Adrenal gland (tissue), 12 donors: ENCODE data around the gene UBAC2. TPM values are rescaled to one million over a fixed set of nuclear protein-coding genes. Genes with fewer than 3 reads are reported as not detected.

Source experiments
- DNase-seq, 7 donors: peaks; one replicate each; pipeline ENCODE4 v3.0.0-alpha.2; 2019 to 2020
- H3K27ac ChIP-seq, 5 donors: fragments of 200-600 bp; sonication (generic) in 4 of 5; 1 replicate in 3 of 5; 2 replicates in 2 of 5; pipeline versions ENCODE4 v1.5.1 to v1.8.0; 2016 to 2020; ENCODE audit warnings: mild to moderate bottlenecking in 1 of 5
- H3K27me3 ChIP-seq: fragments of 200-600 bp; 2 replicates; pipeline ENCODE4 v1.8.0; 2021
- H3K36me3 ChIP-seq, 2 donors: fragments of 200-600 bp; replicated peaks in 1 of 2; 1 replicate in 1 of 2; 2 replicates in 1 of 2; pipeline versions ENCODE4 v1.5.1 to v1.8.0; 2018 to 2022
- H3K4me1 ChIP-seq, 2 donors: fragments of 200-600 bp; replicated peaks in 1 of 2; 1 replicate in 1 of 2; 2 replicates in 1 of 2; pipeline versions ENCODE4 v1.5.1 to v1.8.0; 2018 to 2021
- H3K4me3 ChIP-seq, 4 donors: fragments of 200-600 bp; sonication (generic) in 3 of 4; one replicate each; pipeline ENCODE4 v1.5.1; 2016 to 2018
- H3K9me3 ChIP-seq, 3 donors: fragments of 200-600 bp; sonication (generic) in 1 of 3; replicated peaks in 1 of 3; 1 replicate in 2 of 3; 2 replicates in 1 of 3; pipeline versions ENCODE4 v1.5.1 to v1.8.0; 2016 to 2021
- POLR2A ChIP-seq, 2 donors: fragments of 450-650 bp; IDR thresholded peaks; one replicate each; pipeline ENCODE4 v1.6.1; 2017; ENCODE audit warnings: antibody characterized with exemption in 2 of 2, mild to moderate bottlenecking in 2 of 2, moderate library complexity in 1 of 2
- WGBS, 4 donors: extraction: QIAGEN DNeasy Blood & Tissue Kit in 2 of 4; methylation state at CpG; one replicate each; pipeline versions ENCODE4 v1.1.5 to v1.1.7; 2013 to 2017; 5-methylcytosine and 5-hydroxymethylcytosine counted together
- intact Hi-C, 2 donors: fragments of 100-400 bp; cut with DNase I; formaldehyde crosslinking; loops; one replicate each; pipeline versions ENCODE4 v1.14.1 to v1.15.0; 2022 to 2023
- polyA plus RNA-seq, 3 donors: library from polyadenylated mRNA; stranded (reverse); fragments of 200-250 nt in 2 of 3; fragments of 350-450 nt in 1 of 3; fragmentation: Illumina TruSeq in 1 of 3; extraction: RNeasy Lipid Tissue Mini Kit (QIAGEN cat#74804) in 1 of 3; gene quantifications; one replicate each; pipeline ENCODE4 v1.2.3, GENCODE V29; 2013 to 2014
- total RNA-seq, 9 donors: library from RNA; depleted of rRNA in 4 of 9; stranded (reverse); fragments of >200 nt in 4 of 9; fragments of 120-200 nt in 1 of 9; fragmentation: NEBNext Ultra II Directional in 1 of 9; extraction: Animal tissue kit (Norgen Biotek cat#: 25700) in 1 of 9; gene quantifications; one replicate each; pipeline versions ENCODE4 v1.1.0 to v1.2.4, GENCODE V29; 2013 to 2023
- TF ChIP-seq, protein P1 (sequence below), 6 experiments: fragments of 450-650 bp in 4 of 6; fragments of 200-600 bp in 2 of 6; sonication (generic) in 1 of 6; IDR thresholded peaks; 1 replicate in 5 of 6; 2 replicates in 1 of 6; pipeline versions ENCODE4 v1.5.1 to v1.8.0; 2016 to 2021; ENCODE audit warnings: antibody characterized with exemption in 6 of 6, mild to moderate bottlenecking in 2 of 6, moderate library complexity in 1 of 6
- donor health status: healthy with polysubstance abuse.
- donor health status: Bipolar disorder and iron deficiency.
- donor health status: DM: yes; HTN: yes; CAD: no.
- donor health status: DM: no; HTN: no; CAD: no.
- donor health status: DM: no; HTN: no; CAD: no.
- donor health status: DM: yes; HTN: yes; CAD: no.

UBAC2 gene
- total and polyA plus RNA-seq, 12 donors = 46.3 to 67.8 (median 53.5) TPM

DNA sequence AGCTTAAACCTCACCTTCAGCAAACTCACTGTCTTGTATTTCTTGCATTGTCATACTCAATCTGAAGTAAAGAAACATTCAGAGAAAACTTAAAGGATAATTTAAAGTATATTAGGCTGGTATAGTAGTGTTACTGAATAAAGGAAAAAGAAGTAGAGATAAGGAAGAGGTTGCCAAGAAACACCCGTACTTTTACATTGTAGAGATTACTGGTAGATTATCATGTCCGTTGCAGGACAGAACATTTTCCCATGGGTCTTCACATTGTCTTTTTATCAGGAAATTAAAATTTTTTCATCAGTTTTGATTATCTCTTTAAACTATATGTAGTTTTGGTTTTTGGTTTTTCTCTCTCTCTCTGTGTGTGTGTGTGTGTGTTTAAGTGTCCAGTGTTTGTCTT is 126.5 kb downstream of the UBAC2 start:
- no peak for DNase-seq
- TF ChIP-seq POLR2A (IDR thresholded peaks at IDR 0.05) = no peak
- TF ChIP-seq, protein P1, sequence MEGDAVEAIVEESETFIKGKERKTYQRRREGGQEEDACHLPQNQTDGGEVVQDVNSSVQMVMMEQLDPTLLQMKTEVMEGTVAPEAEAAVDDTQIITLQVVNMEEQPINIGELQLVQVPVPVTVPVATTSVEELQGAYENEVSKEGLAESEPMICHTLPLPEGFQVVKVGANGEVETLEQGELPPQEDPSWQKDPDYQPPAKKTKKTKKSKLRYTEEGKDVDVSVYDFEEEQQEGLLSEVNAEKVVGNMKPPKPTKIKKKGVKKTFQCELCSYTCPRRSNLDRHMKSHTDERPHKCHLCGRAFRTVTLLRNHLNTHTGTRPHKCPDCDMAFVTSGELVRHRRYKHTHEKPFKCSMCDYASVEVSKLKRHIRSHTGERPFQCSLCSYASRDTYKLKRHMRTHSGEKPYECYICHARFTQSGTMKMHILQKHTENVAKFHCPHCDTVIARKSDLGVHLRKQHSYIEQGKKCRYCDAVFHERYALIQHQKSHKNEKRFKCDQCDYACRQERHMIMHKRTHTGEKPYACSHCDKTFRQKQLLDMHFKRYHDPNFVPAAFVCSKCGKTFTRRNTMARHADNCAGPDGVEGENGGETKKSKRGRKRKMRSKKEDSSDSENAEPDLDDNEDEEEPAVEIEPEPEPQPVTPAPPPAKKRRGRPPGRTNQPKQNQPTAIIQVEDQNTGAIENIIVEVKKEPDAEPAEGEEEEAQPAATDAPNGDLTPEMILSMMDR (IDR thresholded peaks at IDR 0.05) = no peak
- Histone ChIP-seq H3K4me1 (peaks cover 5 to 9% of the 10 kb centered on the region in 2 donors), H3K9me3 (no peaks in the 10 kb centered on the region), H3K27me3 (no peaks in the 10 kb centered on the region), H3K4me3 (no peak overlapping the region), H3K27ac (no peak overlapping the region), H3K36me3 (no peaks in the 10 kb centered on the region)
- 91 to 96% (median 93%) methylated on average over 2 of the region's 2 CpGs for WGBS, 4 donors
- intact Hi-C loops = no loop called here

DNA sequence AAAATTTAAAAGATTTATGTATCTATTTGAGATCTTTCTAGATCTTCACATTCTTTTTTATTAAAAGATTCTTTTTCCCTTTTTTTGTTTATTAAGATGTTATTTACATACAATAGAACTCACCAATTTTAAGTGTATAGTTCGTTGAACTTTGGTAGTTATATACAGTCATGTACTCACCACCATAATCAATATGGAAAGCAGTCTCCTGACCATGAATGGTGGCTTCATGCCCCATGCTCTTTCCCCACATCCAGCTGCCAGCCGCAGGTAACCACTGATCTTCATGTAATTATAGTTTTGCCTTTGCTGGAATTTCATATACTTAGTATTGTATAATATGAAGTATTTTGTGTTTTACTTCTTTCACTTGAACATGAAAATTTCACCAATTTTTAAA is 127.1 kb downstream of the UBAC2 start:
- 91 to 100% (median 97%) methylated on average over 2 of the region's 2 CpGs for WGBS, 4 donors
- Histone ChIP-seq H3K4me3 (no peak overlapping the region), H3K9me3 (no peaks in the 10 kb centered on the region), H3K36me3 (no peaks in the 10 kb centered on the region), H3K4me1 (peaks cover 0 to 2% of the 10 kb centered on the region in 2 donors), H3K27me3 (no peaks in the 10 kb centered on the region), H3K27ac (no peak overlapping the region)
- TF ChIP-seq, protein P1 (IDR thresholded peaks at IDR 0.05) = no peak
- TF ChIP-seq POLR2A (IDR thresholded peaks at IDR 0.05) = no peak
- intact Hi-C loops = no loop called here
- no peak for DNase-seq

DNA sequence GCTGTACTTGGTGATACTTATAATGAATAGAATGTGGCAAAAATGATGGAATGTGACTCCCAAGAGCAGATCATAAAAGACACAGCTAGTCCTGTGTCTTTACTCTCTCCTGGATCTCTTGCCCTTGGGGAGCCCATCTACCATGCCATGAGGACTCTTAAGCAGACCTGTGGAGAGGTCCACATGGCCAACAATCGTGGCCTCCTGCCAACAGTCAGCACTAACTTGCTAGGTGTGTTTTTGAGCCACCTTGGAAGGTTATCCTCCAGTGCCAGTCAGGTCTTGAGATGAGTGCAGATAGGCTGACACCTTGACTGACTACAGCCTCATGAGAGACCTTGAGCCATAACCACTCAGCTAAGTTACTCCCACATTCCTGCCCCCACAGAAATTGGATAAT is 128.8 kb downstream of the UBAC2 start:
- WGBS, 4 donors = 100% methylated on average over 1 of the region's 1 CpG
- intact Hi-C loops = no loop called here
- DNase-seq = no peak

DNA sequence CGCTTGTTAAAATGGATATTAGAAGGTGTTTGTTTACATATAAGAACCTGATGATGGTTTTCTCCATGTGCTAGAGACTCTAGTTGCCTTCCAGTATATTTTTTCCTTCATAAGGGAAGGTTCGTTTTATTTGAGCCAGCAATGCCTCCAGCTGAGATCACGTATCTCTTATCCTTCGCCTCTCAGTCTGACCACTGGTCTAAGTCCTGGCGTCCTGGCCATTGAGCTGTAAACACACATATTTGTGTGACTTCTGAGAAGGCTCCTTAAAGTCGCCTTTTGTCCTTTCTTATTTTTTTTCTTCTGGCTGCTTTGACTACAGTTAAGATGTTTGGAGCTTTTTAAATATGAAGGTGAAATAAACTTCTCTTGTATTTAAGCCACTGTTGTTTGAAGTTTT is 130.3 kb downstream of the UBAC2 start:
- intact Hi-C loops = no loop called here
- TF ChIP-seq, protein P1 (IDR thresholded peaks at IDR 0.05) = no peak
- no peak for TF ChIP-seq POLR2A (IDR thresholded peaks at IDR 0.05)
- H3K9me3 ChIP-seq = no peaks in the 10 kb centered on the region
- no peak overlapping the region for H3K4me3 ChIP-seq
- 65 to 80% (median 75%) methylated on average over 6 of the region's 6 CpGs for WGBS, 4 donors
- H3K27ac ChIP-seq = no peak overlapping the region
- no peaks in the 10 kb centered on the region for H3K36me3 ChIP-seq
- H3K4me1 ChIP-seq = no peaks in the 10 kb centered on the region
- no peak for DNase-seq
- no peaks in the 10 kb centered on the region for H3K27me3 ChIP-seq

More for the DNA sequence above, 128.8 kb downstream of the UBAC2 start:
- H3K4me1 ChIP-seq = no peaks in the 10 kb centered on the region
- TF ChIP-seq, protein P1 (IDR thresholded peaks at IDR 0.05) = no peak
- TF ChIP-seq POLR2A (IDR thresholded peaks at IDR 0.05) = no peak
- no peak overlapping the region for H3K27ac ChIP-seq
- H3K4me3 ChIP-seq = no peak overlapping the region
- no peaks in the 10 kb centered on the region for H3K27me3 ChIP-seq
- H3K36me3 ChIP-seq = no peaks in the 10 kb centered on the region
- no peaks in the 10 kb centered on the region for H3K9me3 ChIP-seq
